Ectodermal cell (in vitro differentiated cells): Measurements from ENCODE around the gene SSTR3.

Experiments
- H3K27ac ChIP-seq: 2 replicates; pipeline ENCODE4 v1.7.0; 2013; ENCODE audit warnings: mild to moderate bottlenecking, low read depth, low read length; ENCODE audit not compliant: insufficient read depth, poor library complexity, severe bottlenecking
- H3K27me3 ChIP-seq: 2 replicates; pipeline ENCODE4 v1.7.0; 2013; ENCODE audit warnings: mild to moderate bottlenecking, low read length; ENCODE audit not compliant: insufficient read depth, control insufficient read depth, poor library complexity, severe bottlenecking
- H3K36me3 ChIP-seq: one replicate; pipeline ENCODE4 v1.7.0; 2013; ENCODE audit warnings: low read length; ENCODE audit not compliant: control insufficient read depth, insufficient read depth
- H3K4me1 ChIP-seq: one replicate; pipeline ENCODE4 v1.7.0; 2013; ENCODE audit warnings: low read length; ENCODE audit not compliant: control insufficient read depth, insufficient read depth
- H3K4me3 ChIP-seq: 2 replicates; pipeline ENCODE4 v1.7.0; 2013; ENCODE audit warnings: low read depth, low read length, control low read depth; ENCODE audit not compliant: insufficient read depth
- H3K9me3 ChIP-seq: 2 replicates; pipeline ENCODE4 v1.7.0; 2013; ENCODE audit warnings: mild to moderate bottlenecking, low read length, moderate library complexity; ENCODE audit not compliant: control insufficient read depth
- WGBS, 2 experiments: methylation state at CpG; one replicate each; pipeline ENCODE4 v1.1.7; 2013; ENCODE audit warnings: missing lambda C conversion rate in 2 of 2; 5-methylcytosine and 5-hydroxymethylcytosine counted together

Gene SSTR3

DNA sequence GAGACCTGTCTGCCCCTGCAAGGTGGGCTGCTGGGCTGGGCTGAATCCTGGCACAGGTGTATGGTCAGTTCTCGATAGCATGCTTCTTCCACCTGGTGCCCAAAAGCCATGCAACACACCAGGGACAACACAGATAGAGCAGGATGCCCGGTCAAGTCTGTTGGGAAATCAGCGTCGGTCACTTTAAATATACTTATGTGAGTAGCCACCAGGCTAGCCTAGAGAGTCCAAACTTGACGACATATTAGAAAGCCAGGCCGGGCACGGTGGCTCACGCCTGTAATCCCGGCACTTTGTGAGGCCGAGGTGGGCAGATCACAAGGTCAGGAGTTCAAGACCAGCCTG is 33.2 kb downstream of the SSTR3 start:
- H3K9me3 ChIP-seq: no peaks in the 10 kb centered on the region
- H3K27me3 ChIP-seq: no peaks in the 10 kb centered on the region
- no peaks in the 10 kb centered on the region for H3K36me3 ChIP-seq
- peaks cover 17% of the 10 kb centered on the region for H3K4me1 ChIP-seq
- H3K4me3 ChIP-seq: no peak overlapping the region
- 92 to 94% methylated on average over 10 of the region's 10 CpGs for WGBS, 2 experiments
- peak overlapping the region; percentile 76 for H3K27ac ChIP-seq

DNA sequence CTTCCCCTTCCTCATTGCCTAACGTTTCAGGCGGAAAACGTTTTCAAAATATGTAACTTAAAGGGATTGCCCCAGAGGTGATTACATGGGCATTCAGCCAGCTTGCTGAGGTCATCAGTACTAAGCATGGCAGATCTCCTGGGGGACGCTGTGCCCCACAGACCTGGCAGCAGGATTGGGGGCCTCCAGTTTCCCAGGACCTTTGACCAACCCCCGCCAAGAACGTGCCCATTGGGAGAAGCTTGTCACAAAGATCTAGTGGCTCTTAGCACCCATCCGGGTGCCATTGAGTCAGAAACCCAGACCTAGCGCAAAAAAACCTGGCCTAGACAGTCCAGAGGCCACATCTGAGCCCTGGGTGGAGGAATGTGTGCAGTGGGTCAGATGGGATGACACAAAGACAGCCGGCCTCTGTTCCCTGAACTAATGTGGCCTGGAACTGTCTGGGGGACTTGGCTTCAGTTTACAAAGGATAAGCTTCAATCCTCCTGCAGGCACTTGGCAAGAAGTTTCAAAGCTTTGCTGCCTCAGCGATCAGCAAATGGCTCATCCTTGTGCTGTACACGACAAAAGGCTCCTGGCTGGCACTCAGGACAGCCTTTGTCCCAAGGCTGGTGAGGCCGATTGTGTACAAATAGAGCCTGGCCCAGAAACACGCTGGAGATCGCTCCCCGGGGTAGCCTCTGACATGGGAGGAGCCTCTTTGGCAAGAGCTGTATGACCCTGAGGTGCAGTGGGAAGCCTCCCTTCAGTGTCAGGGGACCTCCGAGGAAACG is 33.7 kb downstream of the SSTR3 start:
- 63% methylated on average over 17 of the region's 17 CpGs for WGBS, 2 experiments
- no peaks in the 10 kb centered on the region for H3K9me3 ChIP-seq
- H3K36me3 ChIP-seq: no peaks in the 10 kb centered on the region
- peak overlapping the region; percentile 76 for H3K27ac ChIP-seq
- H3K4me3 ChIP-seq: no peak overlapping the region
- H3K27me3 ChIP-seq: no peaks in the 10 kb centered on the region
- H3K4me1 ChIP-seq: peaks cover 17% of the 10 kb centered on the region

DNA sequence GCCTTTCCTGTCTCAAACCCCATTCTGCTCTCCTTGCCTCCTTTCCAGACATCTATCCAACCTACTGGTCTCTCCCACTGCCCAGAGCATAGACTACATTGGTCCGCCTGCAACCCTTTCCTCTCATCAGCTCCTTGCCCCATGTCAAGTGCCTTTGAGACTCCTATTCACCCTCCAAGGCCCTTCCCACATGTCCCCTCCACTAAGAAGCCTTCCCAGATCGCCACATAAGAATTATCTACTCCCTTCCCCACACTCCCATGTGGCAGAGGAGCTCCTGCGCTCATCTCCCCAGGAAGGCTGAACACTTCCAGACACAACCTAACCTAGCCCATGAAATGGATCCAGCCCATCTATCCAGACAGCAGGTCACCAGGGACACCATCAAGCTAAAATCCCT is 34.5 kb downstream of the SSTR3 start:
- H3K4me1 ChIP-seq: peaks cover 17% of the 10 kb centered on the region
- H3K36me3 ChIP-seq: no peaks in the 10 kb centered on the region
- H3K27me3 ChIP-seq: no peaks in the 10 kb centered on the region
- H3K27ac ChIP-seq: no peak overlapping the region
- H3K9me3 ChIP-seq: no peaks in the 10 kb centered on the region
- WGBS, 2 experiments: 92% methylated on average over 3 of the region's 3 CpGs
- H3K4me3 ChIP-seq: no peak overlapping the region

DNA sequence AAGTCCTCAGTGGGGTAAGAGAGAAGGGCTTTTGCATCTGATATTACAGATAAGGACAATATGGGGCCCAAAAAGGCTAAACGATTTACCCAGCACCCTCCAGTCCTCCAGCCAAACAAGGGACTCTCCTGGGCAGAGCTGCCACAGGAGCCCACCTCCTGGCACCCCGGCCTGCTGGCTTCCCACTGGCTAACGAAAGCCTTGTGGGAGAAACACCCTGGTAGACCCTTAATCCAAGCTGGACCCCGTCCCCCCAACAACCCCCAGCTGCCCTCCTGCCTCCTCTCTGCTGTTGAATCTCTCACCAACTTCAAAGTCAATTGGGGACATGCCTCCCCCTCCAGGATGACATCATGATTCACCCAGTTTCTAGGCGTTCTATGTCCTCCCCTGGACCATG is 35.1 kb downstream of the SSTR3 start:
- Histone ChIP-seq H3K4me1 (peaks cover 17% of the 10 kb centered on the region), H3K4me3 (no peak overlapping the region), H3K27me3 (no peaks in the 10 kb centered on the region), H3K9me3 (no peaks in the 10 kb centered on the region), H3K36me3 (no peaks in the 10 kb centered on the region), H3K27ac (no peak overlapping the region)
- WGBS, 2 experiments: 88 to 92% methylated on average over 5 of the region's 5 CpGs

DNA sequence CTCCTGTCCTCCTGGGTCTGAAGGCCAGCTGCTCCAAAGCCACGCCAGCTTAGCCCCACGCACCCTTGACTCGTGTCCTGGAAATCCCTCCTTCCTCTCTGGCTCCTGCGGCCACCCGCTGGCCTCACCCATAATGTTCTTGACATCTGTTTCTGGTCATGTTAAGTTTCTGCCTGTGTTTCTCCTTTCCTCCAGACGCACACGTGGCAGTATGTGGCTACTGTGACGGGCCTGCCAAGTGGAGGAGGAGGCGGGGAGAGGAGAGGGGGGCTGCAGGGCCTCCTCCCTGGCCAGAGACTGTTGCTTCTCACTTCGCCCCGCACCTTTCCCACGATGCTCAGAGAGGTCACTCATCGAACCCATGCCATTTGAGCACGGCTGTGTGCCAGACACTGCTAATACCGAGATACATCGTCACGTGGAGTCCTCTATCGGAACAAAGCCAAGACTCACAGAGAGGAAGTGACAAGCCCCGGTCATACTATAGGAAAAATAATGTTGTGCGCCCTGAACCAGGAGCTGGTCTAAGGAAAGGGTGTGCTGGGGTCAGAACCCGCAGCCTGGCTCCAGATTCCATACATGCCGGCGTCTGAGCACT is 35.7 kb downstream of the SSTR3 start:
- Histone ChIP-seq H3K27me3 (no peaks in the 10 kb centered on the region), H3K4me1 (peaks cover 17% of the 10 kb centered on the region), H3K27ac (no peak overlapping the region), H3K9me3 (no peaks in the 10 kb centered on the region), H3K36me3 (no peaks in the 10 kb centered on the region), H3K4me3 (no peak overlapping the region)
- WGBS, 2 experiments: 93% methylated on average over 23 of the region's 23 CpGs

DNA sequence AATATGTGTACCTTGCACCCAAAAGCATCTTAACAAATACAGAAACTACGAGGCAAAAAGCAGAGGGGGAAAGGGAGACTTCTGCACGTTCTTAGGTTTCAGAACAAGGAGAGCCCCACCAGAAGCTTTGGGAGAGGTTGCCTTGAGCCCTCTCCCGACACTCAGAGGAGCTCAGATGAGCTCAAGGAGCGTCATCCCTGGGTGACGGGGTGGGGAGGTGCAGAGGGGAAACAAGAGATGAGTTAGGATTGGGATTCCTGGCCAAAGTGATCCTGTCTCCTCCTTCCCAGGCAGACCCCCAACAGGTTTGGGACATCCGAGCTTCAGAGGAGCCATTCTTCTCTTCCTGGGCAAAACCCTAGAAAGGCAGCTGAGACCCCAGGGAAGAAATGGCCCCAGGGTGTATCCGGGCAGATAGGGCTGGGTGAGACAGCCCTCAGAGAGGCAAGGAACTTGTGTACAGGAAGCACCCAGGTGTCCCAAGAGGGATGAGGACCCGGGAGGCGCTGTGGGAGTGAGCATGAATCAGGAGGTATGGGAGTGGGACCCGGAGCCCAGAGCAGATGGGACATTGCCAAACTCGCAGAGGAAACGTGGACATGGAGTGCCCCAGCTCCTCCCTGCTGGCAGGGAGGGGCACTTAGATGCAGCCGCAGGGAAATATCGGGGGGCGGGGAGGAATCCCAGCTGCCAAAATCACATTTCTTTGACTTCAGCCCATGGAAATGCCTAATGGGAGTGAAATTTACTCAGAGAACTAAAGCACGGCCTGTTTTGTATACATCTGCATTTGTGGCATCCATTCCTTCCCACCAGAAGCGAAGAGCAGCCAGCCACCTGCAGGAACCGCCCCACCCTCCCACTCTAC is 36.6 kb downstream of the SSTR3 start:
- WGBS, 2 experiments: 87 to 90% methylated on average over 18 of the region's 18 CpGs
- Histone ChIP-seq H3K36me3 (no peaks in the 10 kb centered on the region), H3K27ac (no peak overlapping the region), H3K4me1 (peaks cover 17% of the 10 kb centered on the region), H3K9me3 (no peaks in the 10 kb centered on the region), H3K4me3 (no peak overlapping the region), H3K27me3 (no peaks in the 10 kb centered on the region)

DNA sequence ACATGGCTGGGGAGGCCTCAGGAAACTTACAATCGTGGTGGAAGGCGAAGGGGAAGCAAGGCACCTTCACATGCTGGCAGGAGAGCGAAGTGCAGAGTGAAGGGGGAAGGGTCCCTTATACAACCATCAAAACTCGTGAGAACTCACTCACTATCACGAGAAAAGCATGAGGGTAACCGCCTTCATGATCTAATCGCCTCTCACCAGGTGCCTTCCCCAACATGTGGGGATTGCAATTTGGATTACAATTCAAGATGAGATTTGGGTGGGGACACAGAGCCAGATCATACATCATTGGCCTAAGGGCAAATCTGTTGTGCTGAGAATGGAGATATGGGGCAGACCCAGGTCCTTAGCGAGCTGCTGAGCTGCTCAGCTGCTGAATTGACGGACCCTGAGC is 37.3 kb downstream of the SSTR3 start:
- H3K4me3 ChIP-seq: no peak overlapping the region
- no peaks in the 10 kb centered on the region for H3K9me3 ChIP-seq
- no peaks in the 10 kb centered on the region for H3K36me3 ChIP-seq
- no peak overlapping the region for H3K27ac ChIP-seq
- H3K4me1 ChIP-seq: peaks cover 17% of the 10 kb centered on the region
- 90 to 92% methylated on average over 9 of the region's 9 CpGs for WGBS, 2 experiments
- H3K27me3 ChIP-seq: no peaks in the 10 kb centered on the region

DNA sequence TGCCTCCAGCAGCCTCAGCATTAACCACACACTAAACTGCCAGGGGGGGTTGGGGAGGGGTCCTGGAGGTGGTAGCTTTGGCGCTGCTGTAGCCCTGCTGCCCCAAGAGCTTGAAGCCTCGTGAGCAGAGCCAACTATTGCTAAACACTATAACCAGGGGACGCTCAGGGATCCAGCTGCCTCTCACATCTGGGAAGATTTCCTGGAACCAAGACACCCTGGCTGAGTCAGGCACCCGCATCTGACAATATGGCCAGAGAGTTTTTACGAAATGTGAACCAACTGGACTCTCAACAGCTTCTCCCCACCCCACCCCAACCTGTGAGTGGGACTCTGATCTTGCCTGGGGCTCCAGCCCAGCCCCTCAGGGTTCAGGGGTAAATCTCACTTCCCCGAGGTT is 38.6 kb downstream of the SSTR3 start:
- Histone ChIP-seq H3K36me3 (no peaks in the 10 kb centered on the region), H3K27me3 (no peaks in the 10 kb centered on the region), H3K4me1 (peaks cover 11% of the 10 kb centered on the region), H3K4me3 (no peak overlapping the region), H3K9me3 (no peaks in the 10 kb centered on the region), H3K27ac (no peak overlapping the region)
- WGBS, 2 experiments: 92 to 94% methylated on average over 6 of the region's 6 CpGs

DNA sequence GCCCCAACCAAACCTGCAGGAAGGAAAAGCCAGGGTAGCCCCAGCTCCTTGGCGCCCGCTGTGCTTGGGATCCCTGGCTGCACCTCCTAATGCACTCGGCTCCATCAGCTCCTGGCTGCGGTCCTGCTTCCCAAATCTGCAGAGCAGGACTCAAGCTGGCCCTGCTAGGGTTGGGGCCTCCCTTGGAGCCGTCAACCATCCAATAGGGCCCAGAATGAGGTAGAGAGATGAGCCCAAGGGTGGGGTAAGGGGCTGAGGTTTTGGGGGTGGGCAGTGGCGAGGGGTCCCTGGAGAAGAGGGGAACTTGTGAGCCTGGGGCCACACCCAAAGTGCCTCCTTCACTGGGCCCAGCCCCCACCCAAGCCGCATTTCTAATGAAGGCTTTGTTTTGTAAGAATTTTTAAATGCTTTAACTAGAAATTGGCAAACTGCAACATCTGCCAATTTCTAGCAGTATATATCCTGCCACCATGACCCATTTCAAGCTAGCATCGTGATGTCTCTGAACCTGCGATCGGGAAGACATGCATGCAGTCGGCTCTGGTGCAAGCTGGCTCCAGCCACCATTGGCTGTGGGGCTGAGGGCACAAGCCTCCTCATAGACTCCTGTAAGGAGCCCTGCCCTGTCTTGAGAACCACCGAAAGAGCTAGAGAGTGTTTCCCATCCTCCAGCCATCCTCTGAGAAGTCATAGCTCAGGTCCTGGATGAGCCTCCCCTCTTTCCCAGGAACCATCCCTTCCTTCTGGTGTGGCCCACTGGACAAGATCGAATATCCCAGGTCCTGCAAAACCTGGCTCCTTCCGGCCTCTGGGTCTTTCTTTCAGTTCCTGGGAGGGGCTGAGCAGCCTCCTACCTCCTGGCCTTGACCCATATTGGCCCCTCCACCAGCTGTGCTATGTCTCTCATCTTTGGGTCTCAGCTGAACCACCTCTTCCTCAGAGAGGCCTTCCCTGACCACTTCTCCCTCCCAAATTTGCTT is 39.7 kb downstream of the SSTR3 start:
- Histone ChIP-seq H3K9me3 (no peaks in the 10 kb centered on the region), H3K27me3 (no peaks in the 10 kb centered on the region), H3K36me3 (no peaks in the 10 kb centered on the region), H3K4me3 (no peak overlapping the region), H3K27ac (no peak overlapping the region), H3K4me1 (no peaks in the 10 kb centered on the region)
- 89 to 90% methylated on average over 14 of the region's 14 CpGs for WGBS, 2 experiments
